K562 (cell line): ENCODE measurements around the gene MALSU1. TPM values are rescaled to one million over a fixed set of nuclear protein-coding genes. Genes with fewer than 3 reads are reported as not detected.

Experiments used
- BCOR ChIP-seq: fragments of 450-650 bp; IDR thresholded peaks from 2 replicates; pipeline ENCODE4 v1.6.1; 2016
- MNT ChIP-seq, 2 experiments: fragments of 450-650 bp; conservative IDR thresholded peaks; 2 replicates each; pipeline ENCODE4 v1.6.1; 2017; ENCODE audit warnings: mild to moderate bottlenecking in 2 of 2, moderate library complexity in 2 of 2
- NCOA6 ChIP-seq: fragments of 450-650 bp; IDR thresholded peaks from 2 replicates; pipeline ENCODE4 v1.6.1; 2017; ENCODE audit warnings: mild to moderate bottlenecking
- PCBP2 ChIP-seq: fragments of 200-400 bp; formaldehyde crosslinking; IDR thresholded peaks from 2 replicates; pipeline ENCODE4 v1.6.1; 2018; ENCODE audit warnings: low read length, low read depth, mild to moderate bottlenecking, moderate library complexity; ENCODE audit not compliant: poor library complexity, severe bottlenecking
- REST ChIP-seq, 2 experiments: fragments of 450-650 bp; formaldehyde crosslinking in 1 of 2; IDR thresholded peaks; 2 replicates each; pipeline versions ENCODE4 v1.4.0 to v1.6.1; 2014 to 2020; ENCODE audit warnings: mild to moderate bottlenecking in 2 of 2, borderline replicate concordance in 1 of 2, low read depth in 1 of 2
- TFE3 ChIP-seq: fragments of 450-650 bp; formaldehyde crosslinking; IDR thresholded peaks from 2 replicates; pipeline ENCODE4 v1.4.0; 2020; ENCODE audit warnings: mild to moderate bottlenecking, mixed read lengths
- ZBTB2 ChIP-seq: fragments of 450-650 bp; IDR thresholded peaks from 2 replicates; pipeline ENCODE4 v1.6.1; 2016; ENCODE audit warnings: antibody characterized with exemption
- ZFP91 ChIP-seq: sonication (generic); formaldehyde crosslinking; IDR thresholded peaks from 2 replicates; pipeline ENCODE4 v1.8.0; 2022; ENCODE audit warnings: mild to moderate bottlenecking, missing genetic modification reagents
- ZNF445 ChIP-seq: fragments of 250-450 bp; sonication (Bioruptor Pico); IDR thresholded peaks from 2 replicates; pipeline ENCODE4 v1.4.0; 2020; ENCODE audit warnings: low read depth, mild to moderate bottlenecking, moderate library complexity
- ZNF785 ChIP-seq: fragments of 250-450 bp; sonication (Bioruptor Pico); IDR thresholded peaks from 2 replicates; pipeline ENCODE4 v1.4.0; 2020; ENCODE audit warnings: mild to moderate bottlenecking
- polyA plus RNA-seq, 8 experiments: library from polyadenylated mRNA; depleted of rRNA in 4 of 8; stranded (reverse) in 5 of 8; unstranded in 3 of 8; fragments of >200 nt; fragmentation: Nextera tagmentation in 2 of 8; fragmentation: Illumina TruSeq in 1 of 8; extraction: Ambion mirVana in 2 of 8; extraction: Trizol in 1 of 8; gene quantifications; 2 replicates each; pipeline versions ENCODE4 v1.2.1 to v1.2.3, GENCODE V29; 2011 to 2014; ENCODE audit warnings: inconsistent platforms in 1 of 8, missing spikeins in 1 of 8
- total RNA-seq, 7 experiments: library from RNA; depleted of rRNA in 6 of 7; stranded (reverse); fragments of >200 nt in 6 of 7; fragmentation: Illumina TruSeq in 2 of 7; extraction: Trizol in 2 of 7; gene quantifications; 2 replicates each; pipeline versions ENCODE4 v1.2.1 to v1.2.3, GENCODE V29; 2011 to 2021; ENCODE audit warnings: low replicate concordance in 1 of 7

Gene MALSU1
- total and polyA plus RNA-seq, 9 of the 15 experiments (the other 6 are each of a cell fraction or from before 2014, with no cell fraction given): 12.3 to 308 (median 81.2) TPM

- TF ChIP-seq REST (IDR thresholded peaks at IDR 0.05; ENCODE audit: borderline replicate concordance) (no peak), REST (CRISPR knock-in tag; IDR thresholded peaks at IDR 0.05; ENCODE audit: low read depth) (peak; percentile 29; the same call in 1 of the 2 replicates), MNT (conservative IDR thresholded peaks at IDR 0.05) (peak; percentile 75 to 91), ZNF785 (no peak), PCBP2 (no peak), NCOA6 (no peak), TFE3 (CRISPR knock-in tag) (no peak), ZBTB2 (no peak), ZNF445 (CRISPR knock-in tag) (no peak), ZFP91 (CRISPR knock-in tag) (peak; percentile 22; the same call in 1 of the 2 replicates), BCOR (no peak)
Measured at GRCh38 chr7:23298885-23299769, at the start of gene MALSU1 (continued).
